Medulla oblongata (tissue), 1 donor: ENCODE data around the gene DUSP28.
A peak's percentile ranks its signal among the peaks of the same experiment; 100 is the strongest.
"Not testable (repeated sequence)": the region's sequence is repeated elsewhere in the genome, so short reads cannot be mapped to it uniquely, and the experiment has no call there.

Experiments used
- DNase-seq: peaks from one replicate; pipeline ENCODE4 v3.0.0-alpha.2; 2015; ENCODE audit errors: extremely low spot score

DUSP28 gene

DNA sequence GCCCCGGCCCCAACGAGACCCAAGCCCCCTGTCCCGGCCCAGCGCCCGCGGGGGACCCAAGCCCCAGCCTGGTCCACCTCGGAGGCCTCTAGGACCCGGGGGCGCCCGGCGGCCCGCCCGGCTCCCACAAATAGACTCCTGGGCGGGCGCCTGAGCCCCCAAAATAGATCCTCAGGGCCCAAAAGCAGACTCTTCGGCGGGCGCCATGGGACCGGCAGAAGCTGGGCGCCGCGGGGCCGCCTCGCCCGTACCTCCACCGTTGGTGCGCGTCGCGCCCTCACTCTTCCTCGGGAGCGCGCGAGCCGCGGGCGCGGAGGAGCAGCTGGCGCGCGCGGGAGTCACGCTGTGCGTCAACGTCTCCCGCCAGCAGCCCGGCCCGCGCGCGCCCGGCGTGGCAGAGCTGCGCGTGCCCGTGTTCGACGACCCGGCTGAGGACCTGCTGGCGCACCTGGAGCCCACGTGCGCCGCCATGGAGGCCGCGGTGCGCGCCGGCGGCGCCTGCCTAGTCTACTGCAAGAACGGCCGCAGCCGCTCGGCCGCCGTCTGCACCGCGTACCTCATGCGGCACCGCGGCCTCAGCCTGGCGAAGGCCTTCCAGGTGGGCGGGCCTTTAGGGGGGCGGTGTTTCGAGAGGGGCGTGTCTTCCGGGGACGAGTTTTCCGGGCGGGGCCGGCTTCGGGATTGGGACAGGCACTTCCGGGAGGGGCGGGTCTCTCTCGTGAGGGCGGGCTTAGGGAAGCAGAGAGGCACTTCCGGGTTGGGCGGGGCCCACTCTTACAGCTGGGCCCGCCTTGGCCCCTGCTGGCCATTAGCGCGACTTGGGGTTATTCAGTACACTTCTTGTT lies 545 bp downstream of the DUSP28 start:
- DNase-seq, result peak; percentile 99

DNA sequence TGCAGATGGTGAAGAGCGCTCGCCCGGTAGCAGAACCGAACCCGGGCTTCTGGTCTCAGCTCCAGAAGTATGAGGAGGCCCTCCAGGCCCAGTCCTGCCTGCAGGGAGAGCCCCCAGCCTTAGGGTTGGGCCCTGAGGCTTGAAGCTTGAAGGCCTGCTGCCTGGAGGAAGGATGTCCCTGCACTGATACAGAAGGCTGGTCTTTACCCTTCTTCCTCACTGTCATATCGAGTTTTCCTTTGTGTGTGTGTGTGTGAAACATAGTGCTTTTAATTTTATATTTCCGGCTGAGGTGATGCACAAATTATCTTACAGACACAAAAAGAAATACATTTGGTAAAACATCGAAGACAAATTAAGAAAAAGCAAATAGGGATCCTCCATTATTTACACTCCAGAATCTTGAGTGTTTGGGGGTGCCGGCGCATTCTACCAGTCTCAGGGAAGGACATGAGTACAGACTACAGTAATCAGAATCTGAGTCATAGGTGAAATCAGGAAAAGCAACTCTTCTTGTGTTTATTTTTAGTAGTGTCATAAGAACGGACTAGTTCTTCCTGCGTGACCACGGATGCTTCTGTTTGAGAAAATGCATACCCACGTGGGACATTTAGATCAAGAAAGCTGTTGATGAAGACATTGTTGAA lies 1.3 kb downstream of the DUSP28 start:
- peak; percentile 66 for DNase-seq

DNA sequence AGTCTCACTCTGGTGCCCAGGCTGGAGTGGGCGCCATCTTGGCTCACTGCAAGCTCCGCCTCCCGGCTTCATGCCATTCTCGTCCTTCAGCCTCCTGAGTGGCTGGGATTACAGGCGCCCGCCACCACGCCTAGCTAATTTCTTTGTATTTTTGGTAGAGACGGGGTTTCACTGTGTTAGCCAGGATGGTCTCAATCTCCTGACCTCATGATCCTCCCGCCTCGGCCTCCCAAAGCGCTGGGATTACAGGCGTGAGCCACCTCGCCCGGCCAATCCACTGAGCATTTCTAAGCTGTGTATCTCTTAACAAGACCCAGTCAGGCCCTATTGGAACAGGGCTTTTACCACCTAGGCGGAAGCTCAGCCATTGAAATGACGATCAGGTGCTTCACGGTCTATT lies 3.1 kb downstream of the DUSP28 start:
- not testable (repeated sequence) for DNase-seq

DNA sequence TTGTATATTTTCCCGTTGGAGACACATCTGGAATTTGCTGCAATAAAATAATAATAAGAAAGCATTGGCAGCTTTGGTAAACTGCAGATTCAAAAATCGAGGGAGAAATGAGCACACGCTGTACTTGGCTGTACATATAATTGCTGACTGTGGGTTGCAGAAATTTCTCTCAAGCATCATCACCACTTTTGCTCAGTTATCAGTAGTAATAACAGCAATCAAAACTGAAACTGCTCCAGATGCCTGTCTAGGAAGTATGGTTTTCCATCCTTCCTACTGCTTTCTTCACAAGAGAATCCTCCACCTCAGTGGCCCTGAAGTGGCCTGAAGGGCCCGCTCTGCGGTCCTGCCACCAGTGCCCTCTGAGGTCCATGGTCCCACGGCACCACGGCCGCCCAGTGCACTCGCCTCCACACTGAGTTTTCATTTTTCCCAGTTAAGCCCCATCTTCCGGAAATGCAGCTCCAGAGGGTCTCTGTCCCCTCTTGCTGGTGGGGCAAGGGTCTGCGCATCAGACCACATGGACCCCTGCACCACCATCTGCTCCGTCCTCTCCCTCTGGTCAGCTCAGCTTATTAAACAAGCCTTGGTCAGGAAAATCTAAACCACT lies 3.9 kb downstream of the DUSP28 start:
- DNase-seq, result no peak

DNA sequence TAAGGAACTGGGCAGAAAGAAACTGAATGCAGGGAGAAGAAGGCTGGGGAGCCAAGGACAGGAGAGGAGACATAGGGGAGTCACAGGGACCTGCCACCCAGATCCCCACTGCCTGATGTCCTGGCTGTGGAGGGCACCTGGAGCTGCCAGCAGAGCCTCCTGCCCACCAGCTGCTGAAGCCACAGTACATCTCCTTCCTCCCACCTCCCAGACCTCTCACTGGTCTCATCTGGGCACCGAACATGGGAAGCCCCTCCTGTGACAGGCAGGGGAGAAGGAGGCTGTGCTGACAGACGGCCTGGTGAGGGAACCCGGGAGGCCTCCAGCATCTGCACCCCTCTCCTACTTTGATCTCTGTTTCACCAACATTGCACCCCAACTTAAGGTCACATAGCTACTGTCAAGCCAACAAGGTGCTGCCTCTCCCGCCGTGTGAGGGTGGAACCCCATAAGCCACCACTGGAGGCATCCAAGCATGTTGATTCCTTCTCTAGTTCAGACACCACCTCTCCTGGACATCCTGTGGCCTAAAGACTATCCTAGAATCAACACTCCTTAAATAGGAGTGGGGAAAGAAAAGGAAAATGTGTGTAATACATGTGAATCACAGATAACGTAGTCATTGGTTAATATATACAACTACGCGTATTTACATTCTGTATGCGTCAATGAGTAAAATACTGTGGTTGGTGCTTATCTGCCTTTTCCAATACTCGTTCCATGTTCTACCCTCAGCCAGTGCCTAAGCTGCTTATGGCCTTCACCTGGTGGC lies 4.6 kb downstream of the DUSP28 start:
- no peak for DNase-seq

DNA sequence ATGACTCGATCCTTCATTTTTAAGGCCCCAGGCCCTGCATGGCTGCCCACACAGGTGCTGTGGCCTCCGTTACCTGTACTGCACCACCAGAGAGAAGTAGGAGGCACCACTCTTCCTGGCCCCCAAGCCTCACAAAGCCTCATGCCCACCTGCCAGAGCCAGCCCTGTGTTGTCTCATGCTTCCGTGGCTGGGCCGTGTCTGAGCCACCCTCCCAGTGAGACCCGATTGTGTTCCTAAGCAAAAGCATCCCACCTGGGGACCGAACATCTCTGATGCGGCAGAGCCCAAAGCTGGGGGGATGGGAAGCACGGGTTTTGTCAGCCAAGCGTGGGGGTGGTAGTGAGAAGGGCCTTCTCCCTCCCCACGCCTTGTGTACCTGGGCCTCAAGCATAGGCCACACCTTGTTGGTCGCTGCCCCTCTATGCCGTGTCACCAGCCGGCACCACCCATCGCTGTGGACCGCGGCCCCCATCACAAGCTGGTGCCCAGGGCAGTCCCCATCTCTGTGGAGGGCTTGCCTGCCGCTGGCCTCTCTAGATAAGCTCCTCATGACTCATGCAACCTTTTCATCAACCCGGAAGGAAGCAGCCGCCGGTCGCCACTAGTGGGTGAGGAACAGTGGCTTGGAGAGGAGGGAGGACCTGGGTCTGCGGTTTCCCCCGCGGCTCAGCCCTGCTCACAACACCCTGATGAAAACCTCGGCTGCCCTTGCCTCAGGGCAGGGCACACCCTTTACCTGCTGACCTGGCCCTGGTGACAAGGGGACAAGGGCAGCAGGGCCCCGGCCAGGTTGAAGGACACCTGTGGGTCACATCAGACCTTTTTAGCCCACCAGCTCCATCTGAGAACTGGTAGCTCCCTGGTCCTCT lies 5.4 kb downstream of the DUSP28 start:
- peak; percentile 67 for DNase-seq

DNA sequence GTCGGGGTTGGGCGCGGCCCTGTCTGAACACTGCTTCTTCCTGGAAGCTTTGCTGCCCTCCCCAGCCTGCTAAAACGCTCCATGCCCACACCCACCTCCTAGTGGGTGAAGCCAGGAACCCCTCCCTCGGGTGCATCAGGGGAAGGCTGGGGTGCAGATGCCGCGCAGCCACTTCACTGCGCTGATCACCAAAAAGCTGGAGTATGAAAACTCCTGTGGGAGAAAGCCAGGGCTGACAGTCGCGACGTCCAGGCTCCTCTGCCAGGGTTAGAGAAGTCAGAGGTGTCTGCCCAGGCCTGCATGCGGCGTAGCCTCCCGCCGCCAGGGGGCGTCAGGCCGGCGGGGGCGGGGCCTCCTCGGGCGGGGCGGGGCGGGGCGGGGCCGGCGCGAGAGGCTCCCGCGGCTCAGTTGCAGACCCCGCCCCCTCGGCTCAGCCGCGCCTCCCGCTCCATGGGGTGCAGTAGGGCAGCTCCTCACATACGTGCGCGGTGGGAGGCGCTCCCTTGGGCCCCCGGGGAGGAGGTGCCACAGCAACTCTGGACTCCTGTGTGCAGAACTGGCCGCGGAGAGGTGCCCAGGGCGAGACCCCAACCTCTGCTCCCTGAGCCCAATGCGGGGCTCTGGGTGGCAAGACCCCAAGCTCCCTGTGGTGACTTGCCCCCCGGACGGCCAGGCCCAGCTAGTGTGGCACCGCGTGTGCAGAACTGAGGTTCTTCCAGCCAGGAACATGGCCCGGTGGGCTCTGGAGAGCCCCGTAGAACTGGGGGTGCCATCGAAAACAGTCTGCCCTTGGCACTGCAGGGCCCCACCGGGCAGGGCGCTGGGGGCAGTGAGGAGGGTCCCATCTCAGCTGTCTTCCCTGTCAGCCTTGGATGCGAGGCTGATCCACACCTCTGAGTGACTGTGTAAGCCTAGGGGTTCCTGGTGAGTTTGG lies 6.3 kb downstream of the DUSP28 start:
- peak; percentile 90 for DNase-seq

DNA sequence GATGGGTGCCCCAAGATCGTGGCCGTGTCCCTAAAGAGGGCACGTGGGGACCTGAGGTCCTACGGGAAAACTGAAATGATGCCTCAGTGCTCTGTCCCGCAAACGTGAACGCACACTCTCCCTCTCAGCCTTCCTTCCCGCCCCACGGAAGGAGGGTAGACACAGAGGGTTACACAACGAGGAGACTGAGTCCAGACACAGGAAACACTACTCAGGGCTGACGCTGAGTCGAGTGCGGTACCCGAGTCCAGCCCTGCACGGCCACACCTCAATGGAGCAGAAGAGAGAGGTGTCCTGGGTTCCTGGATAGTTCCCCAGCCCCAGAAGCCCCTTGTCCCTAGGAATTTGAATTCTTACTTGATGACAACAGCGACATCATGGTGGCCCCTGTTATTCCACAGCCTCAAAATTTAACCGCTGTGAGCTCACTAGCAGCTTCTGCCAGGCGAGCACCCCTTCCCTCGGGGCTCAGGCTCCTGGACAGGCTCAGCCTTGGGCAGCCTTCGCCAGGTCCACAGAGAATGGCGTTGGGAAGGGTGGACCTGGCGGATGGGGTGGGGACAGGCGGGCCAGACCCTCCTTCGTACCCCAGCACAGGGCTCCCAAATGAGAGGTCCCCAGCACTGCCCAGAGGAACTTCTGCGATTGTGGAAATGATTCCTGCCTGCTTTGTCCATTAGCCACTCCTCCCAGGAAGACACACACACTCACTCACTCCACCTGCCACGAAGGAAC lies 7.1 kb downstream of the DUSP28 start:
- no peak for DNase-seq

DNA sequence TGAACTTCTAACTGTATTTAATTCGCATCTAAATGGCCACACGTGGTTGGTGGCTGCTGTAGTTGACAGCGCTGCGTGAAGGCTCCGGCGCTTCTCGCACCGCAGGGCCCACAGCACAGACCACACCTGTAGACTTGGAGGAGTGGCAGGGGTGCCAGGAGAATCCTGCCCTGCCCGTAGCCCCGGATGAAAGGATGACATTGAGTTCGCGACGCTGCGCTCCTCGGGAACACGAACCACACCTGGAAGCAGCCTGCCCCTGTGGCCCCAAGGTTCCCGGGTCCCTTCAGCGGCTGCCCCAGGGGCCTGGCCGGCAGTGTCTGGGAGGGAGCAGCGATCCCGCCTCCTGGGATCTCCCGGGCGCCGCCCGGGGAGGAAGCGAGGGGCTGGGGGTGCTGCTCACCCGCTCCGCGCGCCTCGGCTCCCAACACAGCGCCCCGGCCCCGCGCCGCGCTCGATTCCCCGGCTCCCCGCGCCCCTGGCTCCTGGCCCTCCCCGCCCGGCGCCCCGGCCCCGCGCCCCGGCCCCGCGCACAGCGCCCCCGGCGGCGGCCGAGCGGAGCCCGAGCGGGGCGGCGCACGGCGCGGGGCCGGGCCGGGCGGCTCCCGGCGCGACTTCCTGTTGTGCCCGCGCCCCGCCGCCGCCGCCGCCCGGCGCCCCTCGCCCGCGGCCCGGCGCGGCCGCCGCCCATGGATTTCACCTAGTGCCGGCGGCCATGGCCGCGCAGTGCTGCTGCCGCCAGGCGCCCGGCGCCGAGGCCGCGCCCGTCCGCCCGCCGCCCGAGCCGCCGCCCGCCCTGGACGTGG lies 7.9 kb downstream of the DUSP28 start, which contains the start of gene RNPEPL1:
RNPEPL1 (plus strand) TSS at position 613 of the 806 bp plus-strand sequence; CDS start at position 716, 103 bp downstream.
- peak; percentile 28 for DNase-seq

DNA sequence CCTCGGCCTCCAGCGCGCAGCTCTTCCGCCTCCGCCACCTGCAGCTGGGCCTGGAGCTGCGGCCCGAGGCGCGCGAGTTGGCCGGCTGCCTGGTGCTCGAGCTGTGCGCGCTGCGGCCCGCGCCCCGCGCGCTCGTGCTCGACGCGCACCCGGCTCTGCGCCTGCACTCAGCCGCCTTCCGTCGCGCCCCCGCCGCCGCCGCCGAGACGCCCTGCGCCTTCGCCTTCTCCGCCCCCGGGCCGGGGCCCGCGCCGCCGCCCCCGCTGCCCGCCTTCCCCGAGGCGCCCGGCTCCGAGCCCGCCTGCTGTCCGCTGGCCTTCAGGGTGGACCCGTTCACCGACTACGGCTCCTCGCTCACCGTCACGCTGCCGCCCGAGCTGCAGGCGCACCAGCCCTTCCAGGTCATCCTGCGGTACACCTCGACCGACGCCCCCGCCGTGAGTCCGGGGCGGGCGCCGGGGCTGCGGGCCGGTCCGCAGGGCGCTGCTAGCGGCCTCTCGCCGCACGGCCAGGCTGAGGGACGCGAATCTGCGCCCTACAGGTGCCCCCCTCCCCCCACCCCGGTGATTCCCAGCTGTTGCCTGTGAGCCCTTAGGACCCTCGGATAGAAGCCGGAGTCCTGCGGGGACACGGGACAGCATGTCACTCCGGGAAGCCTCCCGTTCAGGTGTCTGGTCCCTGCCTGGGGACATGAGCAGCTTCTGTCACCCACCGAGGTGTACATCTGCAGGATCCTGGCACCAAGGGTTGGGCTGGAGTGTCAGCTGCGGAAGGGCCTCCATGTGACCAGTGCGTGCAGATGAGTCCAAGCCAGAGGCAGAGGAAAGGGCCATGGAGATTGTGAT lies 8.7 kb downstream of the DUSP28 start:
- DNase-seq, result peak; percentile 67

DNA sequence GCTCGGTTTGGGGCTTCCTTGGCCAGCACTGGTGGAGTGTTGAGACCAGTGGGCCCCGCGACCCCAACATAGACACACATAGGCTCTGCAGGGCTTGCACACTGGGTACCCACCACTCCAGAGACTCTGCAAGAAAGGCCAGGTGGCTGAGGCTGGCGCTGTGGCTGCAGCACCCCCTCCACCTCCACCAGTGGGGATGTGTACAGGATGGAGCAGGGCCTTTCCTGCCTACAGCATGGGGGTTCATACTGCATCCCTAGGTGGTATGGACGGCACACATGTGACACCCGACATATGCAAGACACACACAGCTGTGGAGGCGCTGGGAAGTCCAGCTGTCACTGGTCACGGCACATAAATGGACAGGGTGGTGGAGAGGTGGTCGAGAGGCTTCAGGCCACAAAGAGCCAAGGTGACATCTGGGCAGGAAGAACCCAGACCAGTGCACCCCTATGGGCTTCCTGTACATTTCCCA lies 9.4 kb downstream of the DUSP28 start:
- DNase-seq, result no peak

DNA sequence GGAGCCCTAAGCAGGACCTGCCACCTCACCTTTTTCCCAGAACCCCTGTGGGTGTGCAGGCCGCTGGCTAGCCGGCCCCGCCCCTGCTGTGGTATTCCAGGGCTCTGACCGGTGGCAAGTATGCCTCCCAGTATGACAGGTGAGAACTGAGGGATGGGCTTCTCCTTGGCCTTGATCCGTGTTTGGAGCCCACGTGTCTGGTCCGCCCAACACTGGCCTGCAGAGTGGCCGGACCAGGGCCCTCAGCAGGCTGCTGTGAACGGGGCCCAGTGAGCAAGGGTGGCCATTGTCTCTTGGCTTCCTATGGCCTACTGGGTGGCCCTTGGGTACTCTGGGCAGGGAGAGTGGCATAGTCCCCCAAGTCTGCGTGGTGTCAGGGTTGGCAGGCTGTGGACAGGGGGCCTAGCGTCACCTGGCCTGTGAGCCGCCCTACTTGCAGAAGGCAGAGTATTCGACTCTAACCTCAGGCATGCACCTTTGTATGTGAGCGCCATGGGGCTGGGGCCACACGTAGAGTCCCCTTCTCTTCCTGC lies 9.9 kb downstream of the DUSP28 start:
- DNase-seq, result no peak

DNA sequence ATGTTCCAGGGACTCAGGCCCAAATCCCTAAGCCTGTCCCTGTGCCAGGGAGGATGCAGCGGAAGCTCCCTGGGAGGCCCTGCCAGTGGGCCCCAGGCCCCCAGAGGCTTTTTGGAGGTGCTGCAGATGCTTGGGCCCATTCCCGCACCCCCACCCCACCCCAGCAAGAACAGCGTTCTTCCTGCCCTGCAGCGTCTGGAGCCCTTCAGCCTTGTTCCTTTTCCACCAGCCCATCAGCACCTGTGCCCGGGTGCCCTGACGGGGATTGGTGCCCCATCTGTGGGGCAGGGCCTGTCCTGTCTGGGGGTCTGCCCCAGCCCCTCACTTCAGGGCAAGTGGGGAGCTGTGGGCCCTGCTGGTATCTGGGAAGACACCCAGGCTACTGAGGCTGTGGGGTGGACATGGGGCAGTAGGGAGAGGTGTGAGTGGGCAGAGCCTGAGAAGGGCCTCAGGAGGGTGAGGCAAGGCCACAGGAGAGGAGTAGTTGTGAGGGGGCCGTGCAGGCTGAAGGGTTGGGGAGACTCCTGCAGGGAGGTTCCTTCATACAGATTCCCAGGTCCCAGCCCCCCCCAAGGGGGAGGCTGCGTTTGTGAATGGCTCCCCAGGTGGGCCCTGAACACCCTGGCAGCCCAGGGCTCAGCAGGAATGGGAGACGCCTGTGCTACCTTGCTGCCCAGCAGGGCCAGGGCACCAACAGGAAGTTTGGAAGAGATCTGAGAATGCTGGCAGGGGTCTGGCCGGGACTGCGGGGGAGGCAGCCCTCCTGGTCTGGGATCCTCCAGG lies 10.6 kb downstream of the DUSP28 start:
- DNase-seq, result no peak

DNA sequence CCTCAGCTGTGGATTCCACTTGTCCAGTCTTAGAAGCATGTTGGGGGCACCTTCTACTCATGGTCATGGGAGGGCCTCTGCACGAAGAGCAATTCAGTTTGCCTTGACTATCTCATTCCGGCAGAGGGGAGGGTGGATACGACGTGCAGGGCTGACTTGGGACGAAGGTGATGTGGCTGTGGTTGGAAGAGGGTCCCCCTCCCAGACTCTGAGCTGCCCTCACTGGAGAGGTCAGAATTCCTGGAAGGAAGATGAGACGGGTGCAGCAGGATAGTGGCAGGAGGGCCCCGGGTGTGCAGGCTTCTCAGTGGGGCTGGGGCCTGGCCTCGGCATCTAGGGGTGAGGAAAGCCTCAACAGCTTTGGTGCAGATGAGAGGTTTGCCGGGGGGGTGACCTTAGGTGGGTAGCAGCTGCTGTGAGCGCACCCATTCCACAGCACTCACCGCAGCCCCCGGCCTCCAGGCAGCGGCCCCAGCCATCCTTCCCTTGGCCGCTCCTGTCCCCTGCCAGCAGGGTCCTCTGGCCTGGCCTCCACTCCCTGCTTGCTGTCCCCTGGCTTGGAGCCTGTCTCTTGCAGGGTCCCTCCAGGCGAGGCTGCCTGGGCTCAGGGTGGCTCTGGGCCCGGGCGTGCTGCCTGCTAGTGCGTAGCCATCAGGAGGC lies 11.3 kb downstream of the DUSP28 start:
- no peak for DNase-seq
